Parathyroid adenoma (tissue), 2 donors: Measurements from ENCODE around the gene HSPA12A.

ENCODE experiments used
- H2AFZ ChIP-seq: fragments of 300-600 bp; sonication (generic); one replicate; pipeline ENCODE4 v1.7.0; 2017; ENCODE audit warnings: antibody characterized with exemption, mild to moderate bottlenecking
- H3K27ac ChIP-seq: fragments of 300-600 bp; sonication (generic); one replicate; pipeline ENCODE4 v1.7.0; 2017
- H3K27me3 ChIP-seq: fragments of 300-600 bp; sonication (generic); one replicate; pipeline ENCODE4 v1.7.0; 2017; ENCODE audit warnings: low read length; ENCODE audit not compliant: control insufficient read depth, insufficient read depth
- H3K36me3 ChIP-seq: fragments of 300-600 bp; sonication (generic); one replicate; pipeline ENCODE4 v1.7.0; 2017; ENCODE audit warnings: low read length; ENCODE audit not compliant: control insufficient read depth, insufficient read depth
- H3K4me1 ChIP-seq: fragments of 300-600 bp; sonication (generic); one replicate; pipeline ENCODE4 v1.7.0; 2017; ENCODE audit warnings: control low read depth
- H3K4me2 ChIP-seq: fragments of 300-600 bp; sonication (generic); one replicate; pipeline ENCODE4 v1.7.0; 2017; ENCODE audit warnings: low read length
- H3K4me3 ChIP-seq: fragments of 300-600 bp; sonication (generic); one replicate; pipeline ENCODE4 v1.7.0; 2017; ENCODE audit warnings: low read depth, low read length
- H3K79me2 ChIP-seq: fragments of 300-600 bp; sonication (generic); one replicate; pipeline ENCODE4 v1.7.0; 2017; ENCODE audit warnings: control low read depth
- H3K9ac ChIP-seq: fragments of 300-600 bp; sonication (generic); one replicate; pipeline ENCODE4 v1.7.0; 2017; ENCODE audit warnings: mild to moderate bottlenecking
- H3K9me3 ChIP-seq: fragments of 300-600 bp; sonication (generic); one replicate; pipeline ENCODE4 v1.7.0; 2017; ENCODE audit warnings: low read length; ENCODE audit not compliant: control insufficient read depth
- CTCF ChIP-seq: fragments of 300-600 bp; sonication (generic); IDR thresholded peaks from one replicate; pipeline ENCODE4 v1.7.0; 2017; ENCODE audit warnings: antibody characterized with exemption, mild to moderate bottlenecking
- donor health status: primary hyperparathyroidism.

Gene HSPA12A

DNA sequence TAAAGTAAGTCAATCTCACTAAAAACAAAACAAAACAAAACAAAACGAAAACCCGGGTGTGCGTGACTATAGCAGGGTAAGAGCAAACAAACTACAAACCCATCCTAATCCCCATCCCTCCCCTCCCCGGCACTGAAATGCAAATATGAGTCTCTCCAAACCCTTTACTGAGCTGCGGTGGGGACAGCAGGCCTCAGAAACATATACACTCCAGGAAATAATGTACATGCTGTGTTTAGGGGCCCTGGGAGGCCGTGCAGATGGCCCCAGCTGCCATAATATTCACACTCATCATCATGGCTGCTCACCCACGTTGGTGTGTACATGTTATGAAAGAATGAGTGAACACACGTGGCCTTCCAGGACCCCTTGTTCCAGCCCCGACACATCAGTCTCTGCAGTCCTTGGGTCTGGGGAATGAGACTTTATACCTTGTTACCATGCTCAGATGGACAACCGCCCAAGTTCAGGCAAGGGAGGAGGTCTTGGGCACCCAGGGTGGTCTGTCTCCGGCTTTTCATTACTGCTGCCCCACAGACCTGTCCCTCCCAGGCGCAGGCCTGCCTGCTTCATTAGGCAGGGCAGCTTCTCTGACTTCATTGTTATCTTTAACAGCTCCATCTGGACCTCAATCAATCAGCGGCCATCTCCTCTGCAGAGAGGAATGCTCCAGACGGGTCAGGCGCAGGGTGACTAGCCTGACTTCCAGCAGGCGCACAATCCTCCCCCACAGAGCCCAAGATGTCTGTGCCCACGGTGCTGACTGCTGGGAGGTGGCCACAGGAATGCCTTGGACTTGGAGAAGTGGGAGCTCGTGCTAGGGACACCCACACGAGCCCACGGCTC lies 20.6 kb downstream of the HSPA12A start:
- no peak for TF ChIP-seq CTCF

GRCh38 chr10:116720668-116721546 lies 21.5 kb downstream of the HSPA12A start:
- Histone ChIP-seq H3K36me3 (no peaks in the 10 kb centered on the region), H3K9me3 (no peaks in the 10 kb centered on the region), H3K79me2 (peaks cover 2% of the 10 kb centered on the region), H3K27me3 (no peaks in the 10 kb centered on the region), H3K27ac (no peak overlapping the region), H3K4me1 (peaks cover 5% of the 10 kb centered on the region), H2AFZ (no peak overlapping the region), H3K4me3 (no peak overlapping the region), H3K4me2 (no peak overlapping the region), H3K9ac (no peak overlapping the region)
- no peak for TF ChIP-seq CTCF

More for the DNA sequence above, 20.6 kb downstream of the HSPA12A start:
- H3K4me2 ChIP-seq = no peak overlapping the region
- no peak overlapping the region for H3K27ac ChIP-seq
- no peaks in the 10 kb centered on the region for H3K27me3 ChIP-seq
- peaks cover 2% of the 10 kb centered on the region for H3K79me2 ChIP-seq
- no peaks in the 10 kb centered on the region for H3K36me3 ChIP-seq
- H3K9ac ChIP-seq = no peak overlapping the region
- peaks cover 5% of the 10 kb centered on the region for H3K4me1 ChIP-seq
- H3K4me3 ChIP-seq = no peak overlapping the region
- H2AFZ ChIP-seq = no peak overlapping the region
- H3K9me3 ChIP-seq = no peaks in the 10 kb centered on the region

DNA sequence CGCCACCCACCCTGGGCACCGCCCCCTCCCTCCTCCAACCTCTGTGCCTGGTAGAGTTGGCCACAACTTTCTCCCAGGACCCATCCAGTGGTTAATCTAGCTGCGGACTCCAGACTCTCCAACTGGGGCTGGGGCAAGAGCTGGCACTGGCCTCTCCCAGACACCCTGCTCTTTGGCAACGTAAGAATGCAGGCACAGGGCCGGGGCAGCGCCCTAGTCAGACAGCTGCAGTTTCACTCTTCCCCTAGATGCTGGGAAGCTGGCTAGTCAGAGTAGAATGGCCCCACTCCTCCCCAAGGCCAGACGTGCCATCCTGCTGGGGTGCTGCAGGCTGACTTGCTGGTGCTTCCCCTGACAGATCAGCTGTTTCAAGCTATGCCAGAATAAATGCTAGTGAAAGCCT lies 22.1 kb downstream of the HSPA12A start:
- no peak overlapping the region for H2AFZ ChIP-seq
- no peak overlapping the region for H3K9ac ChIP-seq
- H3K79me2 ChIP-seq = peaks cover 2% of the 10 kb centered on the region
- no peak for TF ChIP-seq CTCF
- H3K4me2 ChIP-seq = no peak overlapping the region
- H3K27me3 ChIP-seq = no peaks in the 10 kb centered on the region
- H3K36me3 ChIP-seq = no peaks in the 10 kb centered on the region
- H3K27ac ChIP-seq = no peak overlapping the region
- no peak overlapping the region for H3K4me3 ChIP-seq
- peaks cover 5% of the 10 kb centered on the region for H3K4me1 ChIP-seq
- H3K9me3 ChIP-seq = no peaks in the 10 kb centered on the region

- Histone ChIP-seq H3K27ac (no peak overlapping the region), H3K27me3 (no peaks in the 10 kb centered on the region), H2AFZ (no peak overlapping the region), H3K4me3 (no peak overlapping the region), H3K36me3 (no peaks in the 10 kb centered on the region), H3K4me1 (peaks cover 5% of the 10 kb centered on the region), H3K79me2 (peaks cover 2% of the 10 kb centered on the region), H3K9ac (no peak overlapping the region), H3K4me2 (no peak overlapping the region), H3K9me3 (no peaks in the 10 kb centered on the region)
- no peak for TF ChIP-seq CTCF
These were observed 22.6 kb downstream of the HSPA12A start for GRCh38 chr10:116719804-116720203.
